GM18508 (cell line): Measurements from ENCODE around the gene SIX6.

Source experiments
- ATAC-seq: cut with Tn5 transposase; IDR thresholded peaks from one replicate; pipeline ENCODE4 v1.9.1; 2021; ENCODE audit warnings: moderate number of reproducible peaks; ENCODE audit not compliant: insufficient read depth, unreplicated experiment

The SIX6 gene

DNA sequence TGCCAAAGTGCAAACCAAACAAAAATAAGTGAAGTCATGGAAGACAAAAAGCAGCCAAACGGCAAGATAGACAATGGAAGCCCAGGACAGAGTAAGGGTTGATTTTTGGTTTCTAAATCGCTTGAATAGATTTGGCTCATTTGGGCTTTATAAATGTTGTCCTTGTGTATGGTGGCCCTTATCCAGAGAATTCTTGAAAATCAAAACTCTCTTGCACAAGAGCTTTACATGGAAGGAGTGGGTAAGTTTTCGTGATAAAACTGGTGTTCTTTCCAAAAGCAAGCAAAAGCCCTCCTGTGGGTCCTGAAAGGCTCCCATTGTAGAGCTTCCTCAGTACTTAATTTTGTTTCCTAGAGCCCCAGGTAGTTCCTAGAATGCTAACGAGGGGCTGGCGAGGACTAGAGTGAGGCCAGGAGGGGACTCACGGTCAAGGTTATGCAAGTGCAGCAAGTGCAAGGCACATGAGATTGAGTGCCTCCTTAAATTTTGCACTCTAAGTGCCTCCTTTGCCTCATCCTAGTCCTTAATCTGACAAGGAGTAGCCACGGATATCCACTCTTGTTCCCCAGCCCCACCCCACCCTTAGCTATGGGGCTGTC is 4.1 kb downstream of the SIX6 start:
- ATAC-seq = no peak

- no peak for ATAC-seq
These were observed 5.4 kb downstream of the SIX6 start for GRCh38 chr14:60514378-60514740.

DNA sequence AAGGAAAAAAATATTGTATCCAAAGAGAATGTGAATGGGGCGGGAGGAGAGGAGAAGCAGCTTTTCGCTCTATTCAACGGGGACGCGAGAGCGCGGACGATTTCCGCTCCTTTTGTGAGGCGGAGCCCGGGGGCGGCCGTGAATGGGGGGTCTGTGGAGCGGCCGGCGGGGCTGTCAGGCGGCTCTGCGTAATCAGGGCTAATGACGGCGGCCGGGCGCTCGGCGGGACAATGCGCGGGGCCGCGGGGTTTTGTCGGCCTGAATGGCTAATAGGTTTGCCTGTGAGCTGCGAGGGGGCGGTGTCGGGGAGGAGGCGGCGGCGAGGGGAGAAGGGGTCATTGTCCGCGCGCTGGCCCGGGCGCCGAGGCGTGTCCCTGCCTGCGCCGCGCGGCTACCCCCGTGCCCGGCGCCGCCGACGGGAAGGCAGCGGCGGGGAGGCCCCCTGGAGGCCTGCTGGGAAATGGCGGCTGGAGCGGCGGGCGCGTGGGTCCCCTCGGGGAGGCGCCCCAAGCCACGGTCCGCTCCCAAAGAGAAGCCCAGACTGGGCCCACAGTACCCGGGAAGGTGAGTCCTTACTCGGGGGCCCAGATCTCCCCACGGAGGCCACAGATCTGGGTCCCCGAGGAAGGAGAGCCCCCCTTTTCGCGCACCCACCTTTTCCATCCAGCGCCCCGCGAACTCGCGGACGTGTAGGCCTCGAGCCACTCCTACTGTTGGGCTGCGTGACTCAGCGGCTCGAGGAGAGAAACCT is 6.0 kb downstream of the SIX6 start:
- no peak for ATAC-seq

DNA sequence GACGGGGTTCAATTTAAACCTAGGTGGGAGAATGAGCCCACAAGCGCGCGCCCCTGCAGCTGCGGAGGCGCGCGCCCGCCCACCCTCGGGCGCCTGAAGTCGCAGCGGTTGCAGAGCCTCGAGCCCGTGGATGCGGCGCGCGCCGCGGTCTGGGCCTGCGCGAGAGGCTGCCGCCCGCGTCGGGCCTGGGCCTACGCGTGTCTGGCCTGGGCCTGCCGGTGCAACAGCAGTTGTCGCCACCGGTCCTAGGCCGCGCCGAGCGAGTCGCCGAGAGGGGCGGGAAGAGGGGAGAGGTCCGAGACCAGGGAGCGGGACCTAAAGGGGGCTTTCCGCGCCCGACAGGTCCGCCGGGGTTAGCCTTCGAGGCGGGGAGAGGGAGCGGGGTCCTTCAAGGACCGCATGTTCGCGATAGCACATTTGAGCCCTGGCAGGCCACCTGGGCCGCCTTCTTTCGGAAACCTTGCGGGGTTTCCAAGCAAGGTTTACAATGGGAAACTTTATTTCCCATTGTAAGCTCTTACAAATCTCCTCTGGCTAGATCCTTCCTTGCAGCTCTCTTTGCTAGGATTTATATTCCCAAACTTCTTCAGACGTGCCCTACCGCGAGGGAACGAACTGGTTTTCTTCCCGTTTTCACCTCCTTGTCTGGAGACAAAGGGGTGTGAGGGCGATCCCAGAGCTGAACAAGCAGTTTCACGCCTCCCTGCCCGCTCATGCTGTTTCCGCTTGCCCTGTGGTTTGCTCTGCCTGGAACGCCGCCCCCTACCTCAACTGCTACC is 6.8 kb downstream of the SIX6 start:
- ATAC-seq = no peak

GRCh38 chr14:60532442-60532841 is 23.5 kb downstream of the SIX6 start:
- no peak for ATAC-seq

- no peak for ATAC-seq
These were observed 28.7 kb downstream of the SIX6 start for GRCh38 chr14:60537663-60538062.

DNA sequence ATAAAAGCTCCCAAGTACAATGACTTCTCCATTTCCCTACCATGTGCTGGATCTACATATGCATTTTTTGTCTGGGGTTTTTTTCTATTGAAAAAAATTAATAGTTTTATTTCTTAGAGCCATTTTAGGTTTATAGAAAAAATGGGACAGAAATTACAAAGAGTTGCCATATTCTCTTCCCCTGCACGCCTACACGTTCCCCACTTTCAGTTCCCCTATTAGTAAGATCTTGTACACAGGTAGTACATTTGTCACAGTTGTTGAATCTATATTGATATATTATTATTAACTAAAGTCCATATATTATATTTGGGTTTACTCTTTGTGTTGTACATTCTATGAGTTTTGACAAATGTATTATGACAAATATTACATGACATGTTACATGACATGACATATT is 35.7 kb downstream of the SIX6 start:
- no peak for ATAC-seq

DNA sequence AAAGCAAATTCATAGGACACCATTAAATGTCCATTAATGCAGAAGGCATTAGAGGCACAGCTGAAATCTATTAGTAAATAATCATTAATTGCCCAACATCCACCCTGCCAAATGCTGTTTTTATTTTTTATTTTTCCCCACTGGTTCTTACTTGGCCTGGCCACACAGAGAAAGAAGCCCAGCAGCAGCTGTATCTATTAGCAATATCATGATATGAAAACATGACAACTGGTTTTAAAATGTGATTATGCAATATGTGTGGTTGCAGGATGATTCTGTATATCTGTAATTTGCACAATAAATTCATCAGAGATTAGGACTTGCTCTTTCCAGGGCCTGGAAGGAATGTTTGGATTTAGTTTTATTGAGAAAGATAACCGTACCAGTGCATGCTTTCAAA is 44.9 kb downstream of the SIX6 start:
- ATAC-seq = no peak

GRCh38 chr14:60561845-60562746 is 53.1 kb downstream of the SIX6 start:
- ATAC-seq = no peak
